IMR-90 (cell line): ENCODE data around the gene PIP4K2A.

ENCODE experiments used
- CEBPB ChIP-seq: IDR thresholded peaks from 2 replicates; pipeline ENCODE4 v1.6.1; 2012; ENCODE audit warnings: low read depth, low read length, improper control_type of control experiment
- CTCF ChIP-seq: conservative IDR thresholded peaks from 2 replicates; pipeline ENCODE4 v1.5.1; 2012; ENCODE audit warnings: mild to moderate bottlenecking, low read depth, low read length, improper control_type of control experiment
- POLR2A ChIP-seq: IDR thresholded peaks from 2 replicates; pipeline ENCODE4 v1.6.1; 2012; ENCODE audit warnings: mild to moderate bottlenecking, low read depth, low read length

GRCh38 chr10:22629852-22630233, 84.5 kb downstream of the PIP4K2A start:
- TF ChIP-seq CTCF (no peak), POLR2A (no peak), CEBPB (no peak)
